ENCODE data around the gene RSBN1L.

The RSBN1L gene

DNA sequence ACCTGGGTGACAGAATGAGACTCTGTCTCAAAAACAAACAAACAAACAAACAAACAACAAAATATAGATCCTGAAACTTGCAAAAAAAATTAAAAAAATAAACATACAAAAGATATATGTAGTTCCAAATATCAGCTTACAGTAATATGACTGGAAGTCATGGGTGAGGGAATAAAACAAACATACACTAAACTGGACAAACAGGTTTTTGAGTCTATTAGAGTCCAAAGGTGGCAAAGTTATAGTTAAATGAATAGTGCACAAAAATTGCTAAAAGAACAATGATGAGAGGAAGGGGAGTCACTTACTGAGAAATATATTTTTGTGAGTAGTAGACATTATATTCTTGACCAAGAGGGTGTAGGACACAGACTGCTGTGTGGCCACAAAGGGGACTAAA is 16.7 kb upstream of the RSBN1L start:
- Histone ChIP-seq H3K27ac (no peak overlapping the region), H3K4me2 (no peak overlapping the region), H3K4me1 (peaks cover 6 to 10% (median 9%) of the 10 kb centered on the region in 10 experiments; a peak in 19 of 20 replicates), H3K9me3 (replicated peaks in 1 of 11) (no peaks in the 10 kb centered on the region; a peak in 1 of 22 replicates), H3K36me3 (peaks cover 23 to 44% (median 32%) of the 10 kb centered on the region in 11 experiments), H3K9ac (no peak overlapping the region), H4K20me1 (peaks cover 0 to 4% (median 0%) of the 10 kb centered on the region in 11 experiments; a peak in 1 of 22 replicates), H3K27me3 (no peaks in the 10 kb centered on the region), H3K4me3 (no peak overlapping the region)
- no peak for TF ChIP-seq Cebpa-rat (IDR thresholded peaks at IDR 0.05)

DNA sequence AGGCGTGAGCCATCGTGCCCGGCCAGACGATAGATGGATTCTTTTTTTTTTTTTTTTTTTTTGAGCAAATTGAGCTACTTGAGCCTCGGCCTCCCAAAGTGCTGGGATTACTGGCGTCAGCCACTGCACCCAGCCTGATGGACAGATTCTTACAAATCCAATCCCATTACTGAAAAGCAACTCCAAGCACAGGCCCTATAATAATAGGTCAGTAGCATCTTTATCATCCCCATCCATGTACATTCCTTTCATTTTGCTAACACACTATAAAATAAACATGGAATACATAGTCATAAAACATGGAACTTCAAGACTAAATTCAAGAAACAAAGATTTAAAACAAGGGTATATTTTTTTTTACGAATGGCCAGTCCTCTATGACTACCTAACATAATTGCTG is 16.0 kb upstream of the RSBN1L start:
- Histone ChIP-seq H3K27me3 (no peaks in the 10 kb centered on the region), H4K20me1 (peaks cover 0 to 4% (median 0%) of the 10 kb centered on the region in 11 experiments; a peak in 1 of 22 replicates), H3K4me1 (peaks cover 7 to 15% (median 11%) of the 10 kb centered on the region in 10 experiments), H3K9me3 (replicated peaks in 1 of 11) (no peaks in the 10 kb centered on the region; a peak in 1 of 22 replicates), H3K27ac (no peak overlapping the region), H3K36me3 (peaks cover 23 to 50% (median 36%) of the 10 kb centered on the region in 11 experiments), H3K4me2 (no peak overlapping the region), H3K9ac (no peak overlapping the region), H3K4me3 (no peak overlapping the region)
- no peak for TF ChIP-seq Cebpa-rat (IDR thresholded peaks at IDR 0.05)

DNA sequence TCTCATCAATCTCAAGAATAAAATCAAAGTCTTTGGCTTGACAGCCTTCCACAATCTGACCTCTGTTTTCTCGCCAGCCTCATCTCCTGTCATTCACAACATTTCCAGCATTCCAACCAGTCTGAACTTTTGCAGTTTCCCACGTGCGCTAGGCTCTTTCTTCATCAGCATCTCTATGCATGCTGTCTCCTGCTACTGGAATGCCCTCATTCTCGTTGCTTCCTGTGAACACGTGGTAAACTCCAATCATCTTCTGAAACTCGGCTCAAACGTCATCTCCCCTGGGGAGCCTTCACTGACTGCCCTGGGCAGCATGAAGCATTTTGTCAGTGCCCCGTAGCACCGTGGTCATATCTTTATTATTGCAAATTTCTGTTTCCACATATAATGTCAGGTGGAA is 12.2 kb upstream of the RSBN1L start:
- H3K27ac ChIP-seq: peak overlapping the region in 1 of 11 experiments; percentile 29; a peak in 2 of 22 replicates

DNA sequence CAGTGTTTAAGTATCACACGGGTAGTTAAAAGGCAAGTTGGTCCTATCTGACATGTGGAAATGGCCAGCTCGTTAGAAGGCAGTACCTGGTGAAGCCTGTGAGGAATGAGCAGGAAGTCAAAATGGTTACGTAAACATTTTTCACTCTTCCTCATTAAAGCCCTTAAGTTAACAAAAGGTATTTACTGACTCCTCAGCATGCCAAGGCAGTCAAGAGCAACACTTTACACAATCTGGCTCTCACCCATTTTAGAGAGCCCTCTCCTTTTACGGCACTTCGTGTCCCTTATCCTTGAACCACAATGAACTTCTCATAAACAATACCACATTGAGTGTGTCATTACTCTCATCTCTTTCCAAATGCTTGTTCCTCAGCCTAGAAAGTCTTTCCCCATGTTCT is 11.0 kb upstream of the RSBN1L start:
- H3K27ac ChIP-seq: no peak overlapping the region

More for the DNA sequence above, 12.2 kb upstream of the RSBN1L start:
- Histone ChIP-seq H3K9ac (no peak overlapping the region), H3K9me3 (replicated peaks in 1 of 11) (no peaks in the 10 kb centered on the region; a peak in 1 of 22 replicates), H3K36me3 (peaks cover 31 to 69% (median 41%) of the 10 kb centered on the region in 11 experiments), H3K4me3 (no peak overlapping the region), H4K20me1 (peaks cover 0 to 20% (median 0%) of the 10 kb centered on the region in 11 experiments; a peak in 4 of 22 replicates), H3K27me3 (no peaks in the 10 kb centered on the region), H3K4me2 (peak overlapping the region in 8 of 11 experiments; percentile 8 to 44 (median 36); a peak in 9 of 22 replicates), H3K4me1 (peaks cover 19 to 34% (median 26%) of the 10 kb centered on the region in 10 experiments)
- TF ChIP-seq Cebpa-rat (IDR thresholded peaks at IDR 0.05): no peak

DNA sequence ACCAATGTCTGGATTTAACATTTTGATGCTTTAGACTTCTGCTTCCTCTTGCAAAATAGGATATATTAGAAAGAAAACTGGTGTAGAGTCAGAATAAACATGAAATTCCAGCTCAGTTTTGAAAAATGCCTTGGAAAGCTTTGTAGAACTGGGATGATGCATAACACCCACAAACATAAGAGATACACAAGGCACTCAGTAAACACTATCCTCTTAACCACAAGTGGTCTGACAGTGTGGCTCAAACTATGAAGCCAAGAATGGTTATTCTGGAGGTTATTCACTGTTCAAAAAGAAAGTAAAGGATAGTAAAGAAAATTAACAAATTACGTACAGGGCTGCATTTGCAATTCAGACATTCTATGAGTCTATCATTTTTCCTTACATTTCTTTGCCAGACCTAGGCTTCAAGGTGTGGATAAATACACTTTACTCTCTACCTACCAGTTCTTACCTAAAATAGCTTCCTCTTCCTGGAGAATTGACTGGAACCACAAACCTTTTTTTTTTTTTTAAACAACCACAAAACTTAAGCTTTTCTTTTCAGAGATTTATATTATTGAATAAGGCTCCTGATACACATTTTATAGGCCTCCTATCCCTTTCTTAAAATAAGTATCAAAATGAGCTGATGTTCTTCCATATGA is 9.0 kb upstream of the RSBN1L start:
- Histone ChIP-seq H3K27me3 (no peaks in the 10 kb centered on the region), H3K9ac (no peak overlapping the region), H3K4me3 (no peak overlapping the region), H3K4me1 (peaks cover 19 to 37% (median 26%) of the 10 kb centered on the region in 10 experiments), H3K4me2 (peak overlapping the region in 5 of 11 experiments; percentile 2 to 24 (median 11); a peak in 4 of 22 replicates), H3K36me3 (peaks cover 22 to 72% (median 35%) of the 10 kb centered on the region in 11 experiments), H3K27ac (no peak overlapping the region), H3K9me3 (replicated peaks in 1 of 11) (no peaks in the 10 kb centered on the region), H4K20me1 (peaks cover 0 to 28% (median 6%) of the 10 kb centered on the region in 11 experiments; a peak in 6 of 22 replicates)
- no peak for TF ChIP-seq Cebpa-rat (IDR thresholded peaks at IDR 0.05)

More for the DNA sequence above, 11.0 kb upstream of the RSBN1L start:
- TF ChIP-seq Cebpa-rat (IDR thresholded peaks at IDR 0.05): no peak
- Histone ChIP-seq H4K20me1 (peaks cover 0 to 22% (median 0%) of the 10 kb centered on the region in 11 experiments; a peak in 5 of 22 replicates), H3K4me2 (peak overlapping the region in 3 of 11 experiments; percentile 4 to 21 (median 5); a peak in 2 of 22 replicates), H3K9ac (no peak overlapping the region), H3K4me3 (no peak overlapping the region), H3K27me3 (no peaks in the 10 kb centered on the region), H3K4me1 (peaks cover 19 to 34% (median 26%) of the 10 kb centered on the region in 10 experiments), H3K36me3 (peaks cover 31 to 72% (median 42%) of the 10 kb centered on the region in 11 experiments), H3K9me3 (replicated peaks in 1 of 11) (no peaks in the 10 kb centered on the region)

DNA sequence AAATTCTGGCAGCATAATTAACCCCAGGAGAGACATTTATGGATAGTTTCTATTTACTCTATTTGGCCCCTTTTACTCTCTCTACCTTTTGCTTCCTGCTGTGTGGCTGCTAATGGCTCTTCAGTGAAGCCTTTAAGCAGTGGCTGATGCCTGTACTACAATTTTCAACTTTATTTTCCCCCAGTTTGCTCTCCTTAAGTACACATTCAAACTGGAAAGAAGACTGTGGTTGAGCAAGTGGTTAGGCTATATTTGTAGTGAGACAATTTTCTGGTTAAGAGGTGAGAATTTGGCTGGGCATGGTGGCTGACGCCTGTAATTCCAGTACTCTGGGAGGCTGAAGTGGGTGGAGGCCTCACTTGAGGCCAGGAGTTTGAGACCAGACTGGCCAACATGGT is 8.5 kb upstream of the RSBN1L start:
- peaks cover 0 to 28% (median 6%) of the 10 kb centered on the region in 11 experiments; a peak in 6 of 22 replicates for H4K20me1 ChIP-seq
- no peak overlapping the region for H3K4me3 ChIP-seq
- no peak overlapping the region for H3K27ac ChIP-seq
- H3K27me3 ChIP-seq: no peaks in the 10 kb centered on the region
- H3K4me1 ChIP-seq: peaks cover 19 to 42% (median 26%) of the 10 kb centered on the region in 10 experiments
- no peak for TF ChIP-seq Cebpa-rat (IDR thresholded peaks at IDR 0.05)
- H3K9ac ChIP-seq: no peak overlapping the region
- no peaks in the 10 kb centered on the region for H3K9me3 ChIP-seq (replicated peaks in 1 of 11)
- H3K36me3 ChIP-seq: peaks cover 17 to 72% (median 31%) of the 10 kb centered on the region in 11 experiments
- peak overlapping the region in 4 of 11 experiments; percentile 4 to 25 (median 18); a peak in 3 of 22 replicates for H3K4me2 ChIP-seq

DNA sequence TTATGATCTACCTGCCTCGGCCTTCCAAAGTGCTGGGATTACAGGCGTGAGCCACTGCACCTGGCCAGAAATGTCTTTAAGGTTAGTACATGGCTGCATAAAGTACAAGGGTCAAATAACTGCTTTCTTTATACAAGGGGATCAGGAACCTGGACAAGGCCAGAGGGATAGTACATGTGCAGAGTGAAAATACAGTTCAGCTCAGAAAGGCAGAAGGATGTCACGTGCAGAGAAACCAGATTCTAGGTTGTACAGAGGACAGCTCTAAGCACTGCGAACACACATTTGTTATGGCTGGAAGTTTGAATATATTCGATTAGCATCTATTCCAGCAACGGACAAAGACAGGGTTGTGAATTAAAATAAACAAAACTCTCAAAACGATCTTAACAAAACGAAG is 6.0 kb upstream of the RSBN1L start:
- no peak overlapping the region for H3K27ac ChIP-seq
- no peaks in the 10 kb centered on the region for H3K9me3 ChIP-seq (replicated peaks in 1 of 11)
- H4K20me1 ChIP-seq: peaks cover 0 to 24% (median 6%) of the 10 kb centered on the region in 11 experiments; a peak in 7 of 22 replicates
- H3K36me3 ChIP-seq: peaks cover 0 to 57% (median 18%) of the 10 kb centered on the region in 11 experiments; a peak in 18 of 22 replicates
- H3K4me1 ChIP-seq: peaks cover 21 to 52% (median 29%) of the 10 kb centered on the region in 10 experiments
- no peaks in the 10 kb centered on the region for H3K27me3 ChIP-seq
- no peak overlapping the region for H3K9ac ChIP-seq
- no peak overlapping the region for H3K4me2 ChIP-seq
- H3K4me3 ChIP-seq: no peak overlapping the region
- no peak for TF ChIP-seq Cebpa-rat (IDR thresholded peaks at IDR 0.05)

DNA sequence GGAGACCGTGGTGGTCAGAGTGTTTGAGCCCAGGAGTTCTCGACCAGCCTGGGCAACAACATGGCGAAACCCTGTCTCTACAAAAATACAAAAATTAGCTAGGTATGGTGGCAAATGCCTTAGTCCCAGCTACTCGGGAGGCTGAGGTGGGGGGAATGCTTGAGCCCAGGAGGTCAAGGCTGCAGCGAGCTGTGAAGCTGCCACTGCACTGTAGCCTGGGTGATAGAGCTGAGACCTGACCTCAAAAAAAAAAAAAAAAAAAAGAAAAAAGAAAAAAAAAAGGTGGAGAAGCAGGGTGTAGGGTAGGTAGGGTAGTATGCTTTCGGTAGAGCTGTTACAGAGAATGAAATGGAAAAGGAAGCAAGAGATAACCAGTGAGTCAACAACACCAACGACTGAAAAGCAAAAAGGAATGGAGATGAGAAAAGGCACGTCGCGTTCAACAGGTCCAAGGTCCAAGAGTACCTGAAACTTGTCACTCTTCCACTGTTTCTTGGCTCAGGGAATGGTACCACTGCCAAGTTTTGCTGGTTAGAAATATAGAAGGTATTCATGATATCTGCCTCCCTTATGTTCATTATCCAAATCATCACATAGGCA is 4.3 kb upstream of the RSBN1L start:
- H4K20me1 ChIP-seq: peaks cover 0 to 24% (median 5%) of the 10 kb centered on the region in 11 experiments; a peak in 8 of 22 replicates
- H3K4me2 ChIP-seq: 0 out of 22 replicates have a peak overlapping the region, but pooled peaks of 1 of the 11 experiments have one; percentile 90
- no peaks in the 10 kb centered on the region for H3K9me3 ChIP-seq (replicated peaks in 1 of 11)
- H3K27ac ChIP-seq: no peak overlapping the region
- H3K9ac ChIP-seq: no peak overlapping the region
- no peaks in the 10 kb centered on the region for H3K27me3 ChIP-seq
- TF ChIP-seq Cebpa-rat (IDR thresholded peaks at IDR 0.05): no peak
- H3K4me1 ChIP-seq: peaks cover 21 to 49% (median 26%) of the 10 kb centered on the region in 10 experiments
- H3K36me3 ChIP-seq: peaks cover 0 to 50% (median 17%) of the 10 kb centered on the region in 11 experiments; a peak in 15 of 22 replicates
- no peak overlapping the region for H3K4me3 ChIP-seq

Data from BLaER1 treated with 17β-estradiol and CSF1 and Interleukin-3, amounts not matched to agents 10 nM and 100 nM (cell line).